Body of pancreas (tissue), 4 donors: ENCODE results near the gene DAZAP1.

Experiments
- POLR2A ChIP-seq, 3 donors: fragments of 450-650 bp; IDR thresholded peaks; one replicate each; pipeline ENCODE4 v1.6.1; 2016; ENCODE audit warnings: antibody characterized with exemption in 3 of 3, mild to moderate bottlenecking in 2 of 3
- TF ChIP-seq, protein P1 (sequence below), 7 experiments: fragments of 450-650 bp in 4 of 7; fragments of 200-600 bp in 3 of 7; sonication (generic) in 3 of 7; IDR thresholded peaks; one replicate each; pipeline ENCODE4 v1.5.1; 2016 to 2019; ENCODE audit warnings: antibody characterized with exemption in 7 of 7

DNA sequence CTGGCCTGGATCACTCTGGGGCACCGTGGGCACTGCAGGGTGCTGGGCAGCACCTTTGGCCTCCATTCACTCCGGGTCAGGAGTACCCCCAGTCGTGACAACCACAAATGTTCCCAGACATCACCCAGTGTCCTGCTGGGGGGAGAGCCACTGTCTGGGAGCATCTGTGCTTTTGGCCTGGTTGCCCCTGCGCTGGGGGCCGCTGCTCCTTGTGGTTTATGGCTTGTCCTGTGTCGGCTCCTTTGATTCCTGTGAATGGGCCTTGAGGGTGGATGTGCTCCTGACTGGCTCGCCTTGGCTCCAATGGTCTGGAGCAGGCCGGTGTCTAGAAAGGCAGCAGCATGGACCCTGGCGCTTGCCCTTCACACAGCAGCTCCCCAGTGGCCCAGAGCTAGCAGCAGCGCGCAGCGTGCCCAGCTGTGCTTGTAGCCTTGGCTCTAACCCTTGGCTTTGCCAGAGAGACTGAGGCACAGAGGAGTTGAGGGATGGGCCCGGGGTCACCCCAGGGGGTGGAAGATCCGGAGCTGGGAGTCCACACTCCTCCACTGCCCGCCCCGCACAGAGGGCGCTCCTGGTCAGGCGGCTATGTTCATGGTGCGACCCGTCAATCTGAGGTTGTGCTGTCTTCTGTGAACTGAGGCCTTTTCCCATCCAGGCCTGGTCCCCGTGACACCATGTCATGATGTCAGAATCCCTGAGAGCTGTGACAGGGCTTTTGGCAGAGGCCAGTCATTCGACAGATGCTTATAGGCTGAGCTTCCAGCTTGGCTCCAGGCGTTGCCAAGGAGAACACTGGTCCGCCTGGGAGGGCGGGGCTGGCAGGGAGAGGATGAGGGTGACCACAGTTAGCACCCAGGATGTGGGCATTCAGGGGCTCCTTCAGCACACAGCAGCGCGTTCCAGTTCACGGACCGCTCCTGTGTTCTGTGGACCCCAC lies 4.1 kb downstream of the DAZAP1 start:
- TF ChIP-seq, protein P1, sequence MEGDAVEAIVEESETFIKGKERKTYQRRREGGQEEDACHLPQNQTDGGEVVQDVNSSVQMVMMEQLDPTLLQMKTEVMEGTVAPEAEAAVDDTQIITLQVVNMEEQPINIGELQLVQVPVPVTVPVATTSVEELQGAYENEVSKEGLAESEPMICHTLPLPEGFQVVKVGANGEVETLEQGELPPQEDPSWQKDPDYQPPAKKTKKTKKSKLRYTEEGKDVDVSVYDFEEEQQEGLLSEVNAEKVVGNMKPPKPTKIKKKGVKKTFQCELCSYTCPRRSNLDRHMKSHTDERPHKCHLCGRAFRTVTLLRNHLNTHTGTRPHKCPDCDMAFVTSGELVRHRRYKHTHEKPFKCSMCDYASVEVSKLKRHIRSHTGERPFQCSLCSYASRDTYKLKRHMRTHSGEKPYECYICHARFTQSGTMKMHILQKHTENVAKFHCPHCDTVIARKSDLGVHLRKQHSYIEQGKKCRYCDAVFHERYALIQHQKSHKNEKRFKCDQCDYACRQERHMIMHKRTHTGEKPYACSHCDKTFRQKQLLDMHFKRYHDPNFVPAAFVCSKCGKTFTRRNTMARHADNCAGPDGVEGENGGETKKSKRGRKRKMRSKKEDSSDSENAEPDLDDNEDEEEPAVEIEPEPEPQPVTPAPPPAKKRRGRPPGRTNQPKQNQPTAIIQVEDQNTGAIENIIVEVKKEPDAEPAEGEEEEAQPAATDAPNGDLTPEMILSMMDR (IDR thresholded peaks at IDR 0.05): no peak
- no peak for TF ChIP-seq POLR2A (IDR thresholded peaks at IDR 0.05)
